Gastroesophageal sphincter (tissue), 3 donors: Measurements from ENCODE around the gene ZNF778.
"Not testable (repeated sequence)": the region's sequence is repeated elsewhere in the genome, so short reads cannot be mapped to it uniquely, and the experiment has no call there.

Experiments used
- EP300 ChIP-seq: sonication (generic); formaldehyde crosslinking; IDR thresholded peaks from one replicate; pipeline ENCODE4 v1.6.1; 2017; ENCODE audit warnings: antibody characterized with exemption, mild to moderate bottlenecking
- POLR2A ChIP-seq, 2 donors: fragments of 450-650 bp; IDR thresholded peaks; one replicate each; pipeline ENCODE4 v1.6.1; 2017; ENCODE audit warnings: antibody characterized with exemption in 2 of 2, mild to moderate bottlenecking in 2 of 2, moderate library complexity in 1 of 2
- POLR2AphosphoS5 ChIP-seq: sonication (generic); formaldehyde crosslinking; IDR thresholded peaks from one replicate; pipeline ENCODE4 v1.6.1; 2017; ENCODE audit warnings: antibody characterized with exemption
- TF ChIP-seq, protein P1 (sequence below), 4 experiments: fragments of 200-600 bp in 2 of 4; fragments of 450-650 bp in 2 of 4; sonication (generic) in 1 of 4; IDR thresholded peaks; one replicate each; pipeline ENCODE4 v1.5.1; 2017 to 2019; ENCODE audit warnings: antibody characterized with exemption in 4 of 4, mild to moderate bottlenecking in 2 of 4, moderate library complexity in 2 of 4

DNA sequence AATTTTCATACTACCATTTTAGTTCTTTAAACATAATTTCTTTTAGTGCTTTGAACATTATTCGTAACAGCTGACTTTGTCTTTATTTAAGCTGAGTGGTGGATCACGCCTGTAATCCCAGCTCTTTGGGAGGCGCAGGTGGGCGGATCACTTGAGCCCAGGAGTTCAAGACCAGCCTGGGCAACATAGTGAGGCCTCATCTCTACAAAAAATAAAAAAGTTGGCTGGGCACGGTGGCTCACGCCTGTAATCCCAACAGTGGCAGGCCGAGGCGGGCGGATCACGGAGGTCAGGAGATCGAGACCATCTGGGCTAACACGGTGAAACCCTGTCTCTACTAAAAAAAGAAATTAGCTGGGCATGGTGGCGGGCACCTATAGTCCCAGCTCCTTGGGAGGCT lies 42.4 kb downstream of the ZNF778 start:
- TF ChIP-seq, protein P1, sequence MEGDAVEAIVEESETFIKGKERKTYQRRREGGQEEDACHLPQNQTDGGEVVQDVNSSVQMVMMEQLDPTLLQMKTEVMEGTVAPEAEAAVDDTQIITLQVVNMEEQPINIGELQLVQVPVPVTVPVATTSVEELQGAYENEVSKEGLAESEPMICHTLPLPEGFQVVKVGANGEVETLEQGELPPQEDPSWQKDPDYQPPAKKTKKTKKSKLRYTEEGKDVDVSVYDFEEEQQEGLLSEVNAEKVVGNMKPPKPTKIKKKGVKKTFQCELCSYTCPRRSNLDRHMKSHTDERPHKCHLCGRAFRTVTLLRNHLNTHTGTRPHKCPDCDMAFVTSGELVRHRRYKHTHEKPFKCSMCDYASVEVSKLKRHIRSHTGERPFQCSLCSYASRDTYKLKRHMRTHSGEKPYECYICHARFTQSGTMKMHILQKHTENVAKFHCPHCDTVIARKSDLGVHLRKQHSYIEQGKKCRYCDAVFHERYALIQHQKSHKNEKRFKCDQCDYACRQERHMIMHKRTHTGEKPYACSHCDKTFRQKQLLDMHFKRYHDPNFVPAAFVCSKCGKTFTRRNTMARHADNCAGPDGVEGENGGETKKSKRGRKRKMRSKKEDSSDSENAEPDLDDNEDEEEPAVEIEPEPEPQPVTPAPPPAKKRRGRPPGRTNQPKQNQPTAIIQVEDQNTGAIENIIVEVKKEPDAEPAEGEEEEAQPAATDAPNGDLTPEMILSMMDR (IDR thresholded peaks at IDR 0.05) = not testable (repeated sequence)
- TF ChIP-seq EP300; POLR2AphosphoS5; POLR2A (IDR thresholded peaks at IDR 0.05): not testable (repeated sequence)
